ENCODE measurements around the gene MAP3K14. TPM values are rescaled to one million over a fixed set of nuclear protein-coding genes. Genes with fewer than 3 reads are reported as not detected.

The MAP3K14 gene
- total and polyA plus RNA-seq, 10 of the 15 experiments (the other 5 are each of a cell fraction or from before 2014, with no cell fraction given) = 2.1 to 33.3 (median 19.7) TPM

DNA sequence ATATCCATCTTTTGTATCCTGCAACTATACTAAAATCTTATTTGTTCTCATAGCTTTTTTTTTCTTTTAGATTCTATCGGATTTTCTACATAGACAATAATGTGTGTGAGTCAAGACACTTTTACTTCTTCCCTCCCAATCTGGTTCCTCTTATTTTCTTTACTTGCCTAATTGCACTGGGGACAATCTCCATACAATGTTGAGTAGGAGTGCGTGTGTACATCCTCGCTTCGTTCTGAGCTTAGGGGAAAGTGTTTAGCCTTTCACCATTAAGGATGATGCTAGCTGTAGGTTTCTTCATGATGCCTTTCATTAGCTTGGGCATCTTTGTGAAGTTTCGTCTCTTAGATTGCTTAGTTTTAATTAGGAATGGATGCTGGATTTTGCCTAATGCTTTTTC lies 57.8 kb downstream of the MAP3K14 start (continued):
- no peak for TF ChIP-seq PKNOX1 (IDR thresholded peaks at IDR 0.05)
- TF ChIP-seq, protein P1, sequence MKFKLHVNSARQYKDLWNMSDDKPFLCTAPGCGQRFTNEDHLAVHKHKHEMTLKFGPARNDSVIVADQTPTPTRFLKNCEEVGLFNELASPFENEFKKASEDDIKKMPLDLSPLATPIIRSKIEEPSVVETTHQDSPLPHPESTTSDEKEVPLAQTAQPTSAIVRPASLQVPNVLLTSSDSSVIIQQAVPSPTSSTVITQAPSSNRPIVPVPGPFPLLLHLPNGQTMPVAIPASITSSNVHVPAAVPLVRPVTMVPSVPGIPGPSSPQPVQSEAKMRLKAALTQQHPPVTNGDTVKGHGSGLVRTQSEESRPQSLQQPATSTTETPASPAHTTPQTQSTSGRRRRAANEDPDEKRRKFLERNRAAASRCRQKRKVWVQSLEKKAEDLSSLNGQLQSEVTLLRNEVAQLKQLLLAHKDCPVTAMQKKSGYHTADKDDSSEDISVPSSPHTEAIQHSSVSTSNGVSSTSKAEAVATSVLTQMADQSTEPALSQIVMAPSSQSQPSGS (IDR thresholded peaks at IDR 0.05; ENCODE audit: low read length) = no peak
- TF ChIP-seq MTA3 (IDR thresholded peaks at IDR 0.05; ENCODE audit: borderline replicate concordance, low read length) = no peak

- ChIA-PET CTCF (interaction anchor here (1.0 to 1.7 kb wide), 3 partner anchors 36 to 122 kb away, joined by 3 to 4 read pairs (median 4); partner anchors contain the start of genes ACBD4 and FMNL1), RAD21 (ENCODE audit: unreplicated experiment) (interaction anchor here (0.8 kb wide), 1 partner anchor 38 kb away, joined by 3 read pairs; no protein-coding TSS in a partner anchor), POLR2A (no interaction called here), SMC1A (ENCODE audit: uncharacterized antibody, unreplicated experiment) (interaction anchor here (1.4 to 1.7 kb wide), 2 partner anchors 20 to 38 kb away, joined by 5 to 6 read pairs; no protein-coding TSS in a partner anchor)
- DNase-seq (ENCODE audit: low read depth, low spot score) (no peak), ATAC-seq (no peak), FAIRE-seq (no peak)
- Histone ChIP-seq H3K4me2 (ENCODE audit: control insufficient read depth, insufficient read depth) (no peak overlapping the region), H3K79me2 (ENCODE audit: control insufficient read depth, insufficient read depth, low read length) (no peaks in the 10 kb centered on the region), H3K27ac (ENCODE audit: control insufficient read depth, insufficient read depth) (no peak overlapping the region), H2AFZ (ENCODE audit: control insufficient read depth, low read depth, low read length) (no peak overlapping the region), H3K4me3 (no peak overlapping the region), H3K9me3 (replicated peaks; ENCODE audit: control insufficient read depth, insufficient read depth, low read length) (no peaks in the 10 kb centered on the region), H3K27me3 (replicated peaks in 1 of 2; ENCODE audit: control insufficient read depth in 2 of 2, insufficient read depth in 2 of 2, low read length in 1 of 2) (no peaks in the 10 kb centered on the region), H3K9ac (ENCODE audit: control insufficient read depth, insufficient read depth, low read length) (no peak overlapping the region), H3K36me3 (ENCODE audit: control insufficient read depth in 2 of 2, insufficient read depth in 2 of 2, low read length in 1 of 2) (no peaks in the 10 kb centered on the region), H3K4me1 (ENCODE audit: control insufficient read depth, insufficient read depth, low read length) (peaks cover 12% of the 10 kb centered on the region; the same call in 1 of the 2 replicates), H4K20me1 (ENCODE audit: control insufficient read depth, insufficient read depth) (no peaks in the 10 kb centered on the region)
- intact Hi-C loops (cut with micrococcal nuclease; ENCODE audit: unreplicated experiment) = no loop called here
- BruUV-seq (replicated peaks) = no TSS peak
- in situ Hi-C loops (cut with MboI) = loop anchor here (25.0 kb wide), 1 partner anchor 355 kb away; no protein-coding TSS in a partner anchor
- WGBS (ENCODE audit: insufficient coverage, insufficient replicate concordance, low lambda C conversion rate, missing lambda C conversion rate) = 84% methylated on average over 13 of the region's 16 CpGs
- TF ChIP-seq HDAC6 (IDR thresholded peaks at IDR 0.05; ENCODE audit: unreplicated experiment) = no peak
- TF ChIP-seq KAT2A (conservative IDR thresholded peaks at IDR 0.05; ENCODE audit: control insufficient read depth, low read depth, low read length) = no peak
- no peak for TF ChIP-seq HDAC2 (IDR thresholded peaks at IDR 0.05)
- no peak for TF ChIP-seq NFIC (IDR thresholded peaks at IDR 0.05; ENCODE audit: low read depth, low read length)
- no peak for TF ChIP-seq PKNOX1 (IDR thresholded peaks at IDR 0.05)
- no peak for TF ChIP-seq DPF2 (IDR thresholded peaks at IDR 0.05)
- no peak for TF ChIP-seq PAX8 (IDR thresholded peaks at IDR 0.05)
- TF ChIP-seq TCF12 (IDR thresholded peaks at IDR 0.05; ENCODE audit: low read depth, low read length) = no peak
- no peak for TF ChIP-seq MYC (IDR thresholded peaks at IDR 0.05; ENCODE audit: insufficient read depth, insufficient read length, insufficient replicate concordance, low read length, severe bottlenecking)
- no peak for TF ChIP-seq ZNF687 (IDR thresholded peaks at IDR 0.05)
- TF ChIP-seq, protein P2, sequence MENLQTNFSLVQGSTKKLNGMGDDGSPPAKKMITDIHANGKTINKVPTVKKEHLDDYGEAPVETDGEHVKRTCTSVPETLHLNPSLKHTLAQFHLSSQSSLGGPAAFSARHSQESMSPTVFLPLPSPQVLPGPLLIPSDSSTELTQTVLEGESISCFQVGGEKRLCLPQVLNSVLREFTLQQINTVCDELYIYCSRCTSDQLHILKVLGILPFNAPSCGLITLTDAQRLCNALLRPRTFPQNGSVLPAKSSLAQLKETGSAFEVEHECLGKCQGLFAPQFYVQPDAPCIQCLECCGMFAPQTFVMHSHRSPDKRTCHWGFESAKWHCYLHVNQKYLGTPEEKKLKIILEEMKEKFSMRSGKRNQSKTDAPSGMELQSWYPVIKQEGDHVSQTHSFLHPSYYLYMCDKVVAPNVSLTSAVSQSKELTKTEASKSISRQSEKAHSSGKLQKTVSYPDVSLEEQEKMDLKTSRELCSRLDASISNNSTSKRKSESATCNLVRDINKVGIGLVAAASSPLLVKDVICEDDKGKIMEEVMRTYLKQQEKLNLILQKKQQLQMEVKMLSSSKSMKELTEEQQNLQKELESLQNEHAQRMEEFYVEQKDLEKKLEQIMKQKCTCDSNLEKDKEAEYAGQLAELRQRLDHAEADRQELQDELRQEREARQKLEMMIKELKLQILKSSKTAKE (IDR thresholded peaks at IDR 0.05; ENCODE audit: low read depth, poor library complexity, severe bottlenecking) = no peak
These were observed 59.7 kb downstream of the MAP3K14 start for GRCh38 chr17:45257115-45257514.

Data from GM12878 (cell line).